GM18867 (cell line): Measurements from ENCODE around the gene FGF3.

Source experiments
- ATAC-seq: cut with Tn5 transposase; IDR thresholded peaks from one replicate; pipeline ENCODE4 v1.9.1; 2021; ENCODE audit warnings: mild to moderate bottlenecking, moderate library complexity; ENCODE audit not compliant: unreplicated experiment

The FGF3 gene

GRCh38 chr11:69825037-69825834 is 6.0 kb upstream of the FGF3 start:
- ATAC-seq = no peak

DNA sequence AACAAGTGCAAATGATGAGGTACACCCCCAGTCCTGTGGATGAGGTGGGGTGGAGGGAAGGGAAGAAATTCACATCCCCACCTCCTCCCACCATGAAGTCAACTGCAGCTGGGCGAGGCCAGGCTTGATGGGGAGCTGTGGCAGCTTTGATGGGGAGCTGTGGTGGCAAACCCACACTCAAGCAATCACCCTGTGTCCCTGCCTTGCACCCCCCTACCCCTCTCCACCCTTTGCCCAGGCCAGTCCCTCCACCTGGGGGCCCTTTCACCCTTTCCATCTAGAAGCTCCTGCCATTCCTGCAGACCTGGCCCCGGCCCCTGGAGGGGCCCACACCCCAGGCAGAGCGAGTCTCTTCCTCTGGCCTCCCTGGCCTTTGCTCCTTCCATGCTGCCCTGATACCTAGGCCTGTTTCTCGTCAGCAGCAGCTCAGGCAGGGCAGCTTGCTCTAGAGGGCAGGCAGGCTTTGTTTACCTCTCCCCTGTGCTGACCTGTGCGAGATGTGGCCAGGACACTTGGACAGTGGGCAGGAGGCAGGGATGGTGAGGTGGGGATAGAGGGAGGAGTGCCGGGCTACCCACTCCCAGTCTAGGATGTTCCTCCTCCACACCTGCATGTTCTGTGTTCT is 4.5 kb upstream of the FGF3 start:
- no peak for ATAC-seq

- no peak for ATAC-seq
Observed at GRCh38 chr11:69822676-69823494, 3.7 kb upstream of the FGF3 start.

GRCh38 chr11:69821511-69822040 is 2.4 kb upstream of the FGF3 start:
- ATAC-seq = no peak

DNA sequence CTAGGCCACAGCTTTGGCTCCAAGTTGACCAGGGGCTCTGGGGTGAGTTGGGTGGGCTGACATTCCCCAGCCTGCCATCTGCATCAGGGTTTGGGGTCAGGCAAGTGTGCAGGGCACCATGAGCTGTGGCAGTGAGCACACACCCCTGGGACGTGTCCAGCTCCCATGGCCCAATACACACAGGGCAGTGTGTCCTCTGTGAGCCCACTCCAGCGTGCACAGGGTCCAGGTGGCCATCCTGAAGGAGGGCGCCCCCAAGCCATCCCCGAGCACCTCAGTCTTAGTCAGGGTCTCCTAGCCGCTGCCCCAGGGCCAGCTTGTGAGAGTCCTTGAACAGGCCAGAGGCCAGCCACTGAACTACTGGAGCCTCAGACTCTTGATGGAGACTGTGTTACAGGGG is 1.2 kb upstream of the FGF3 start:
- ATAC-seq = no peak

- ATAC-seq = no peak
Observed at GRCh38 chr11:69819541-69820070, 390 bp upstream of the FGF3 start.

- no peak for ATAC-seq
Observed at GRCh38 chr11:69818231-69818602, 999 bp downstream of the FGF3 start.

GRCh38 chr11:69817265-69818230 is 1.7 kb downstream of the FGF3 start:
- ATAC-seq = no peak

DNA sequence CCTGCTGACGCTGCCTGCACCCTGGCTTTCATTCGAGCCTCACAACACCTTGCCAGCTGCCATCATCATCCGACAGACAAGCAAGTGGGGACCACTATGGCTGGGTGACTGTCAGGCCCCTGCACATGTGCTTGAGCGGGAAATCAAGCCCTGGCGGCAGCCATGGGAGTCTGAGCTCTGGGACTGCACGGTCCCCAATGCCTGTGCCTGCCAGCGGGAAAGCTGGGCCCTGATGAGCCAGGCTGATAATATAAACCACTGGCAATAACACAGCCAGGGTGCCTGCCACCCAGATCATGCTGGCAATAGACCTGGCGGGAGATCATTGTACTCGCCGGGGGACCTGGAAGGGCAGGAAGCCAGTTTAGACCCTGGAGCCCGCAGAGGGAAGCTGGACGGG is 2.5 kb downstream of the FGF3 start:
- ATAC-seq = no peak

DNA sequence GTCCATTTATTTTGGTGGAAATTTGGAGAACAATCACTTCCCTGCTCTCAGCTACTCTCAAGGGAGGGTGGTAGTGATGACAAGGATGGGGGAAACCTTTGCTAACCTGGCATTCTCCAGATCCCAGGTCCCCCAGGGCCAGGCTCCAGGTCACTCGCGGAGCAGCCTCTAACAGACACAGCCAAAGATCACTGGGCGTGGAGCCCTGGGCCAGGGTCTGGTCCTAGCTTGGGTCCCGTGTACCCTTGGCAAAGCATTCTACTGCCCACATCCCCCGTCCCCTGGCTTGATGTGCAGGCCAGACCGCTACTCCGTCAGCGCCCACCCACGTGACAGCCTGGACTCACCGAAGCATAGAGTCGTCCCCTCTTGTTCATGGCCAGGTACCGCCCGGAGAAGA is 3.2 kb downstream of the FGF3 start:
- ATAC-seq = no peak

- ATAC-seq = no peak
Observed at GRCh38 chr11:69814902-69815301, 4.3 kb downstream of the FGF3 start.

DNA sequence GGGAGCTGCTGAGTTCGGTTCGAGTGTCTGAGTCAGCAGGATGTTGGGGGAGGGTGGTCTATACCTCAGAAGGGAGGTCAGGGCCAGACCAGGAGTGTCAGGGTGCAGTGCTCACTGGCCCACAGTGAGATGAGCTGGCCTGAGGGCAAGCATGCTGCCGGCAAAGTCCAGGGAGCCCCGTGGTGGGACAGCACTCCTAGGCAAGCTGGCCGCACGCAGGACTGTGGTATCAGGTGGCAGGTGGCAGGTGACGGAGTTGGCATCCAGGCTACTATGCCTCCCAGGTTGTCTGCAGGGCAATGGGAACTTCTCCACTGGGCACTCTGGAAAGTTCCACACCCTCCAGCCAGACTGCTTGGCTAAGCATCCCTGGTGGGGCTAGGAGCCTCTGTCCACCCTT is 4.8 kb downstream of the FGF3 start:
- no peak for ATAC-seq

DNA sequence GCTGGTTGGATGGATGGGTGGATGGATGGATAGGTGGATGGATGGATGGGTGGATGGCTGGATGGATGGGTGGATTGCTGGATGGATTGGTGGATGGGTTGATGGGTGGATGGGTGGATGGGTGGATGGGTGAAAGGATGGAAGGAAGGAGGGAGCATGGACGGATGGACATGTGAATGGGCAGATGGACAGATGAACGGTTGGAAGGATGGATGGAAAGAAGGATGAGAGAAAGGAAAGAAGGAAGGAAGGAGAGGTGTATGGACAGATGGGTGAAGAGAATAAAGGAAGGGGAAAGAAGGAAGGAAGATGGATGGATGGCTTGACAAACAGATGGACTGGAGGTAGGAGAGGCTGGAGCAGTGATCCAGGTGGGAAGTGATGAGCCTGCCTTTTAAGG is 5.4 kb downstream of the FGF3 start:
- no peak for ATAC-seq

GRCh38 chr11:69812946-69813345 is 6.3 kb downstream of the FGF3 start:
- no peak for ATAC-seq

DNA sequence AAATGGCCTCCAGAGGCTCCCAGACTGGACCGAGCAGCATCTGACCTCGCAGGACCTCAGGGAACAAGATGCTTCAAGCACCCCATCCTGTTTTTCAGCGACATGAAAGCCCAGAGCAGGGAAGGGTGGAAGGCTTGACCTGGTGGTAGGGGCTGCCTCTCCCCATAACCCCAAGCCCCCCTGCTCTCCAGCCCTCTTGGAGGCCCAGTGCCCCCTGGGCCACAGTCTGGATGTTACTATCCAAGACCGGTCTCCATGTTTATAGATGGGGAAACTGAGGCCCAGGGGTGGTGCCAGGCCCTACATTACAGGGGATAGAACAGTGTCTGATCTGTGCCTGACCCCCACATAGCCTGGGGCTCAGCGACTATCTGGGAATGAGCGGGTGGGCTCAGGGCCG is 7.0 kb downstream of the FGF3 start:
- no peak for ATAC-seq

DNA sequence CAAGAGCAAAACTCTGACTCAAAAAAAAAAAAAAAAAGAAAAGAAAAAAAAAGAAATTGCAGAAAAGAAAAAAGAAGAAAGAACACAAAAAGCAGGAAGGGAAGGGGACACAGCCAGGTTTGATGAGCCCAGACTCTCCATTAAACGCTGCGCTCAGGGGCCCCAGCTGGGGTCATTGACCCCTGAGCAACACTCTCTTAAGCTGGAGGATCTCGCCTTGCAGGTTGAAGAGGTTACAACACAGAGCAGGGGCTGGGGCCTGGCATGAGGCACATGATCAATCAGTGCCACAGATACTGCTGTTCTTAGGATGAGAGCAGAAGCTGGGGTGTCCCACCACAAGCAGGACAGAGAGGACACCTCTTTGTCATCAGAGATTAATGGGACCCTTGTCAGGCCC is 7.8 kb downstream of the FGF3 start:
- no peak for ATAC-seq

DNA sequence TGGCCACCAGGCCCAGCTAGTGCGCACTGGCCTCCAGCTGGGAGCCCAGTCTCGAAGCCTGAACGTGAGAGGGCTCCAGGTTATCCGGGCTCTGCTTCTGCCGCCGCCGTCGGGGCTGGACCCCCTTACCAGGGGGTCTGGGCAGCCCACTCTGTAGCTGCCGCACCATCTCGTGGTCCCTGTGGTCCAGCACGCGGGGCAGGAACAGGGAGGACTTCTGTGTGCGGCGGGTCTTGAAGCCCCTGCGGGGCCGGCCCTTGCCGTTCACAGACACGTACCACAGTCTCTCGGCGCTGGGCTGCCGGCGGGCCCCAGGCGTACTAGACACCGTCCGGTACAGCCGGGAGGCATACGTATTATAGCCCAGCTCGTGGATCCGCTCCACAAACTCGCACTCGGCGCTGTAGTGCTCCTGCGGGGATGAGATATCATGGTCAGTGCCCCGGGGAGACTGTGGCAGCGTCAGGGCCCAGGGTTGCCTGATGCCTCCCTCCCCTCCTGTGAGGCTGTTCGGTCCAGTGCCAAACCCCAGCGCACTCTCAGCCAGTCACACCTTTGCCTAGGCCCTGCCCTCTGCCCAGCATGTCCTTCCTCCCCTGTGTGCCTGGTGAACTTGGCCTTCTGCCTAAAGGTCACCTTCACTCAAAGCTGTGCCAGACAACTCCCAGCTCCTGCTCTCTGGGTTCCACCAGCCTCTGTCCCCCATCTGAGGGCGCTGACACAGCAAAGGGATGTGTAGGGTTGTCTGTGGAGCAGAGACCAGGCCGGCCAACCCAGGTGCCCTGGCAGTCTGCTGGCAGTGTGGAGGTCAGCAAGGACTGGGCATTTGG is 8.7 kb downstream of the FGF3 start:
- no peak for ATAC-seq

DNA sequence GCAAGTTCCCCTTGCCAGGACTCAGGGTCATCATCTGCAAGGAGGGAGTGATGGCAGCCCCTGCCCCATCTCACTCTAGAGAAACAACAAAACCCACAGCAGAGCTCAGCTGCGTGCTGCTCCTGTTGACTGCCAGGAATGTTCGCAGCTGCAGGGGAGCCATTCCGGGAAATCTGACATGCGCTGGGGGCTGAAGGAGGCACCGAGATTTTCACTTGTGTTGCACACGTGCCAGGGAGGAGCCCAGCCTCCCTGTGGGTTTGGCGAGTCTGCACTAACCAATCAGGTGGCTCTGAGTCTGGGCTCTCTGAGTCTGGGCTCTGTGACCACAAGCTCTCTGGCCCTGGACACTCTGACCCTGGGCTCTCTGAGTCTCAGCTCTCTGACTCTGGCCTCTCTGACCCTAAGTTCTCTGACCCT is 10.5 kb downstream of the FGF3 start:
- no peak for ATAC-seq

GRCh38 chr11:69807106-69807815 is 12.0 kb downstream of the FGF3 start:
- no peak for ATAC-seq
